ENCODE results near the gene RAPSN. TPM values are rescaled to one million over a fixed set of nuclear protein-coding genes. Genes with fewer than 3 reads are reported as not detected.

RAPSN gene
- total and polyA plus RNA-seq, 2 of the 8 experiments (the other 6 are each of a cell fraction or from before 2014, with no cell fraction given): 0.06 to 0.34 TPM

GRCh38 chr11:47453365-47453764 lies 4.4 kb upstream of the RAPSN start:
- no peaks in the 10 kb centered on the region for H3K36me3 ChIP-seq (ENCODE audit: control insufficient read depth in 2 of 4, insufficient read depth in 4 of 4, low read length in 3 of 4)
- WGBS, 2 experiments (ENCODE audit: extremely low coverage in 1 of 2, insufficient coverage in 1 of 2, insufficient read length in 1 of 2, insufficient replicate concordance in 2 of 2, low coverage in 1 of 2, low lambda C conversion rate in 2 of 2, missing lambda C conversion rate in 1 of 2): 98% methylated on average over 8 of the region's 8 CpGs; no CpG with 5 or more reads in 1 of the 2 experiments
- H4K20me1 ChIP-seq (replicated peaks in 1 of 2; ENCODE audit: control insufficient read depth in 1 of 2, insufficient read depth in 2 of 2, low read length in 2 of 2): no peaks in the 10 kb centered on the region
- H2BK5ac ChIP-seq (ENCODE audit: low read depth, low read length): no peak overlapping the region
- H4K5ac ChIP-seq (ENCODE audit: insufficient read length, low read depth, low read length): no peak overlapping the region
- no peak overlapping the region for H4K91ac ChIP-seq (replicated peaks; ENCODE audit: insufficient read length, low read length)
- H3K9me3 ChIP-seq (ENCODE audit: insufficient read depth in 2 of 2, low read depth in 1 of 2, low read length in 1 of 2): no peaks in the 10 kb centered on the region
- H3K27me3 ChIP-seq (replicated peaks in 1 of 4; ENCODE audit: control insufficient read depth in 3 of 4, extremely low read depth in 1 of 4, insufficient read depth in 3 of 4, low read length in 3 of 4): no peaks in the 10 kb centered on the region
- no peak overlapping the region for H3K4me3 ChIP-seq (ENCODE audit: extremely low read depth in 1 of 4, insufficient read depth in 2 of 4, low read depth in 3 of 4, low read length in 4 of 4)
- H2BK20ac ChIP-seq (ENCODE audit: low read length): no peak overlapping the region
- DNase-seq (ENCODE audit: low read depth in 1 of 2, low spot score in 2 of 2) (no peak), FAIRE-seq (no peak)
- H2AFZ ChIP-seq (ENCODE audit: low read length): no peak overlapping the region
- no peaks in the 10 kb centered on the region for H3K79me2 ChIP-seq (ENCODE audit: control insufficient read depth in 1 of 2, insufficient read depth in 2 of 2, low read length in 2 of 2)
- H3K4me2 ChIP-seq (ENCODE audit: insufficient read depth in 1 of 2, low read depth in 2 of 2, low read length in 2 of 2): no peak overlapping the region
- H3K56ac ChIP-seq (replicated peaks; ENCODE audit: insufficient read length, low read depth, low read length): no peak overlapping the region
- H3K9ac ChIP-seq (replicated peaks in 1 of 4; ENCODE audit: extremely low read depth in 1 of 4, low read depth in 3 of 4, low read length in 3 of 4): no peak overlapping the region
- no peak overlapping the region for H2BK120ac ChIP-seq (replicated peaks; ENCODE audit: low read depth, low read length)
- H2AK5ac ChIP-seq (ENCODE audit: low read depth, low read length): no peak overlapping the region
- no peak overlapping the region for H3K27ac ChIP-seq (ENCODE audit: low read depth, low read length)
- H3K4ac ChIP-seq (replicated peaks; ENCODE audit: insufficient read length, low read depth, low read length): no peak overlapping the region
- ChIA-PET POLR2A (ENCODE audit: partially characterized antibody) (interaction anchor here (0.6 kb wide), 1 partner anchor 140 kb away, joined by 3 read pairs; no protein-coding TSS in a partner anchor), CTCF (ENCODE audit: partially characterized antibody) (interaction anchor here (1.0 to 2.7 kb wide), 12 partner anchors 9 to 205 kb away, joined by 3 to 21 read pairs (median 6); partner anchors contain the start of gene ACP2)
- no peak overlapping the region for H4K8ac ChIP-seq (ENCODE audit: extremely low read depth, insufficient read depth, low read length)
- H3K14ac ChIP-seq (ENCODE audit: insufficient read length): no peak overlapping the region
- no peaks in the 10 kb centered on the region for H3K23me2 ChIP-seq (ENCODE audit: low read depth, low read length)
- no peak for TF ChIP-seq KDM4A (IDR thresholded peaks at IDR 0.05; ENCODE audit: low read depth, low read length, severe bottlenecking)
- no peak for TF ChIP-seq SIRT6 (IDR thresholded peaks at IDR 0.05; ENCODE audit: low read length)
- no peak for TF ChIP-seq SAP30 (IDR thresholded peaks at IDR 0.05; ENCODE audit: insufficient read depth, insufficient replicate concordance, low read length)
- no peak for TF ChIP-seq PHF8 (conservative IDR thresholded peaks at IDR 0.05; ENCODE audit: low read depth, low read length)
- no peak for TF ChIP-seq SRF (IDR thresholded peaks at IDR 0.05; ENCODE audit: low read depth, low read length)
- TF ChIP-seq GABPA (IDR thresholded peaks at IDR 0.05; ENCODE audit: borderline replicate concordance, insufficient read depth, low read length): no peak
- TF ChIP-seq RXRA (IDR thresholded peaks at IDR 0.05; ENCODE audit: insufficient read depth, low read depth, low read length): no peak
- TF ChIP-seq JUN (IDR thresholded peaks at IDR 0.05; ENCODE audit: low read depth, low read length): no peak
- TF ChIP-seq SIX5 (IDR thresholded peaks at IDR 0.05; ENCODE audit: low read depth, low read length): no peak
- TF ChIP-seq SIN3A (conservative IDR thresholded peaks at IDR 0.05 in 1 of 2, IDR thresholded peaks at IDR 0.05 in 1 of 2; ENCODE audit: low read depth in 1 of 2, low read length in 2 of 2): no peak
- TF ChIP-seq YY1 (IDR thresholded peaks at IDR 0.05; ENCODE audit: low read depth, low read length): no peak
- H3K79me1 ChIP-seq (ENCODE audit: low read depth, low read length): no peaks in the 10 kb centered on the region
- H2BK15ac ChIP-seq (ENCODE audit: low read length): no peak overlapping the region
- H3K23ac ChIP-seq (ENCODE audit: insufficient read length): no peak overlapping the region
- H3K18ac ChIP-seq (ENCODE audit: extremely low read depth, low read length): no peak overlapping the region
- no peak overlapping the region for H2BK12ac ChIP-seq (ENCODE audit: low read depth, low read length)
- no peaks in the 10 kb centered on the region; a peak in 2 of 7 replicates for H3K4me1 ChIP-seq (replicated peaks in 1 of 4; ENCODE audit: control insufficient read depth in 3 of 4, insufficient read depth in 4 of 4, low read length in 3 of 4)
